PC-3 (cell line): ENCODE results near the gene NHS. TPM values are rescaled to one million over a fixed set of nuclear protein-coding genes. Genes with fewer than 3 reads are reported as not detected.

Experiments used
- ATAC-seq: fragments of 200-7000 bp; cut with Tn5 transposase; 2 replicates; pipeline ENCODE4 v1.9.1; 2020; ENCODE audit warnings: mild to moderate bottlenecking, moderate library complexity
- BruUV-seq: library from RNA; stranded (reverse); fragments of 400-500 nt; replicated peaks from 2 replicates; lab custom pipeline; 2021; lab: Mats Ljungman, UMichigan
- CTCF ChIA-PET: fragments of 300-600 bp; sonication (Branson Sonifier 250); formaldehyde crosslinking; loops from one replicate; lab custom pipeline; 2022; ENCODE audit warnings: antibody characterized with exemption; lab: Charles Lee
- POLR2A ChIA-PET: fragments of 300-600 bp; sonication (Branson Sonifier 250); formaldehyde crosslinking; loops from one replicate; lab custom pipeline; 2022; ENCODE audit warnings: antibody characterized with exemption; ENCODE audit not compliant: unreplicated experiment; lab: Charles Lee
- DNase-seq: peaks from one replicate; pipeline ENCODE4 v3.0.0-alpha.2; 2015
- H2AFZ ChIP-seq: fragments of 300-600 bp; sonication (generic); 2 replicates; pipeline ENCODE4 v1.6.0; 2016; ENCODE audit warnings: antibody characterized with exemption, low read length
- H3F3A ChIP-seq: fragments of 300-600 bp; sonication (generic); one replicate; pipeline ENCODE4 v1.6.0; 2017; ENCODE audit warnings: antibody characterized with exemption, low read length, control low read depth, mild to moderate bottlenecking; ENCODE audit not compliant: unreplicated experiment
- H3K27ac ChIP-seq: fragments of 300-600 bp; sonication (generic); 2 replicates; pipeline ENCODE4 v1.5.1; 2016; ENCODE audit warnings: mild to moderate bottlenecking, low read length
- H3K27me3 ChIP-seq: fragments of 300-600 bp; sonication (generic); 2 replicates; pipeline ENCODE4 v1.6.1; 2016; ENCODE audit warnings: low read length, mixed read lengths
- H3K36me3 ChIP-seq: fragments of 300-600 bp; sonication (generic); 2 replicates; pipeline ENCODE4 v1.6.1; 2016; ENCODE audit warnings: low read depth, mixed run types, low read length, mixed read lengths
- H3K4me1 ChIP-seq: fragments of 300-600 bp; sonication (generic); 2 replicates; pipeline ENCODE4 v1.5.1; 2016; ENCODE audit warnings: low read length; ENCODE audit not compliant: insufficient read depth
- H3K4me2 ChIP-seq: fragments of 300-600 bp; sonication (generic); 2 replicates; pipeline ENCODE4 v1.6.0; 2016; ENCODE audit warnings: low read length
- H3K4me3 ChIP-seq: fragments of 300-600 bp; sonication (generic); 2 replicates; pipeline ENCODE4 v1.5.1; 2016; ENCODE audit warnings: mild to moderate bottlenecking, low read length, mixed read lengths
- H3K79me2 ChIP-seq: fragments of 300-600 bp; sonication (generic); 2 replicates; pipeline ENCODE4 v1.6.1; 2017; ENCODE audit warnings: low read length, mixed read lengths
- H3K9ac ChIP-seq: fragments of 300-600 bp; sonication (generic); 2 replicates; pipeline ENCODE4 v1.6.0; 2016; ENCODE audit warnings: mild to moderate bottlenecking, low read length
- H3K9me2 ChIP-seq: fragments of 300-600 bp; sonication (generic); replicated peaks from 2 replicates; pipeline ENCODE4 v1.6.1; 2016; ENCODE audit warnings: mixed run types, low read length, mixed read lengths
- H3K9me3 ChIP-seq: fragments of 300-600 bp; sonication (generic); 2 replicates; pipeline ENCODE4 v1.6.1; 2016; ENCODE audit warnings: low read length, mixed read lengths
- H4K20me1 ChIP-seq: fragments of 300-600 bp; sonication (generic); 2 replicates; pipeline ENCODE4 v1.6.1; 2016; ENCODE audit warnings: low read length, mixed read lengths
- EZH2 ChIP-seq: fragments of 300-600 bp; sonication (generic); IDR thresholded peaks from one replicate; pipeline ENCODE4 v1.6.1; 2017; ENCODE audit warnings: antibody characterized with exemption, mild to moderate bottlenecking, low read length; ENCODE audit not compliant: unreplicated experiment
- EZH2phosphoT487 ChIP-seq: fragments of 300-600 bp; sonication (generic); IDR thresholded peaks from 2 replicates; pipeline ENCODE4 v1.6.1; 2018; ENCODE audit warnings: mild to moderate bottlenecking, antibody characterized with exemption, low read length, borderline replicate concordance
- intact Hi-C: fragments of 100-400 bp; cut with micrococcal nuclease; formaldehyde crosslinking; loops from 2 replicates; pipeline ENCODE4 v1.9.0; 2023
- total RNA-seq: library from RNA; depleted of rRNA; stranded (reverse); fragments of >200 nt; gene quantifications from 2 replicates; pipeline ENCODE4 v1.2.3, GENCODE V29; 2014
- TF ChIP-seq, protein P1 (sequence below): fragments of 300-600 bp; sonication (generic); conservative IDR thresholded peaks from 2 replicates; pipeline ENCODE4 v1.5.1; 2017; ENCODE audit warnings: antibody characterized with exemption, low read depth, mild to moderate bottlenecking, low read length

The NHS gene
- total RNA-seq, 1 experiment from 2014 or later = 4.9 TPM

DNA sequence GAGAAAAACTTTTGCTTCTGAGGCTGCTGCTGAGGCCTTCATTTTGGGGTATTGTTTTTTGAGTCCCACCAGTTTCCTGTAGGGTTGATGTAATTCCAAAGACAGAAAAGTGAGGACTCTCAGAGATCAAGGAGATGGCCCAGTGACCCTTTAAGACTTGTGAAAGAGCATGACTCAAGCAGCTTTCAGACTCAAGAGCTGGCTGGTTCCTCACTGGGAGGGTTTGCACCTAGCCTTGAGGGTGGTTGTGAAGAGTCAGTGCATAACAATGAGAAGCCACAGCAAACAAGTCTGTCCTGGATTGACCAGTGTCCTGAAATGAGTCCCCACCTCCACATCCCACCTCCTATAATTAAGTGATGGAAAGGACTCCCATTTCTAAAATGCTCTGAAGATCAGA is 89.2 kb downstream of the NHS start:
- no peaks in the 10 kb centered on the region for H3K27me3 ChIP-seq
- no peak overlapping the region for H3K4me2 ChIP-seq
- no peaks in the 10 kb centered on the region for H4K20me1 ChIP-seq
- H3K36me3 ChIP-seq = no peaks in the 10 kb centered on the region
- BruUV-seq = no TSS peak
- peak; percentile 26 for DNase-seq
- ATAC-seq = no peak
- H3K9me2 ChIP-seq = no peaks in the 10 kb centered on the region
- H3K27ac ChIP-seq = no peak overlapping the region
- H3K4me3 ChIP-seq = no peak overlapping the region
- H3K4me1 ChIP-seq = peaks cover 5% of the 10 kb centered on the region; the same call in 1 of the 2 replicates
- H3F3A ChIP-seq = no peaks in the 10 kb centered on the region
- ChIA-PET CTCF (no interaction called here), POLR2A (no interaction called here)
- H3K9me3 ChIP-seq = no peaks in the 10 kb centered on the region
- no peaks in the 10 kb centered on the region for H3K79me2 ChIP-seq
- H2AFZ ChIP-seq = no peak overlapping the region
- intact Hi-C loops = no loop called here
- no peak overlapping the region for H3K9ac ChIP-seq
- TF ChIP-seq EZH2phosphoT487 (no peak), EZH2 (no peak)
- TF ChIP-seq, protein P1, sequence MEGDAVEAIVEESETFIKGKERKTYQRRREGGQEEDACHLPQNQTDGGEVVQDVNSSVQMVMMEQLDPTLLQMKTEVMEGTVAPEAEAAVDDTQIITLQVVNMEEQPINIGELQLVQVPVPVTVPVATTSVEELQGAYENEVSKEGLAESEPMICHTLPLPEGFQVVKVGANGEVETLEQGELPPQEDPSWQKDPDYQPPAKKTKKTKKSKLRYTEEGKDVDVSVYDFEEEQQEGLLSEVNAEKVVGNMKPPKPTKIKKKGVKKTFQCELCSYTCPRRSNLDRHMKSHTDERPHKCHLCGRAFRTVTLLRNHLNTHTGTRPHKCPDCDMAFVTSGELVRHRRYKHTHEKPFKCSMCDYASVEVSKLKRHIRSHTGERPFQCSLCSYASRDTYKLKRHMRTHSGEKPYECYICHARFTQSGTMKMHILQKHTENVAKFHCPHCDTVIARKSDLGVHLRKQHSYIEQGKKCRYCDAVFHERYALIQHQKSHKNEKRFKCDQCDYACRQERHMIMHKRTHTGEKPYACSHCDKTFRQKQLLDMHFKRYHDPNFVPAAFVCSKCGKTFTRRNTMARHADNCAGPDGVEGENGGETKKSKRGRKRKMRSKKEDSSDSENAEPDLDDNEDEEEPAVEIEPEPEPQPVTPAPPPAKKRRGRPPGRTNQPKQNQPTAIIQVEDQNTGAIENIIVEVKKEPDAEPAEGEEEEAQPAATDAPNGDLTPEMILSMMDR = no peak

DNA sequence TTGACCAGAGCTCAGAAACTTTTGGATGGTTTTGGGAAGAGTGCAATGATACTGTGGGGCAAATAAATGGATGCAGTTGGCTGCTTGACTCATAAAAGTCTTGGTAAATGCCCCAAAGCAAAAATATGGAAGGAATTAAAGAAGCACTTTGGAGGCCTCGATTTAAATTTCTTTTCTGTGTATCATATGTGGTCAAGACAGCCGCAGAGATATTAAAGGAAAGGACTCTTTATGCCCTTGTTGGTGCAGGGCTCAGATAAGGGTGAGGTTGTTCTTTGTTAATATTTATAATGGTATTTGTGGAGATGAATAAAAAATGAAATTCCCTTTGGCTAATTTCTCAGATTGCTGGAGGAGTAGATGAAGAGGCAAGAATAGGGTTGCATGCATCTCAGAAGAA is 90.2 kb downstream of the NHS start:
- intact Hi-C loops = no loop called here
- Histone ChIP-seq H3K9me3 (no peaks in the 10 kb centered on the region), H3F3A (no peaks in the 10 kb centered on the region), H3K27ac (no peak overlapping the region), H3K9ac (no peak overlapping the region), H3K4me2 (no peak overlapping the region), H3K36me3 (no peaks in the 10 kb centered on the region), H3K4me3 (no peak overlapping the region), H4K20me1 (no peaks in the 10 kb centered on the region), H3K79me2 (no peaks in the 10 kb centered on the region), H3K27me3 (no peaks in the 10 kb centered on the region), H3K4me1 (no peaks in the 10 kb centered on the region), H2AFZ (no peak overlapping the region), H3K9me2 (no peaks in the 10 kb centered on the region)
- no peak for TF ChIP-seq EZH2phosphoT487
- TF ChIP-seq, protein P1 = no peak
- TF ChIP-seq EZH2 = no peak
- ChIA-PET CTCF (no interaction called here), POLR2A (no interaction called here)
- no peak for ATAC-seq
- DNase-seq = no peak
- no TSS peak for BruUV-seq

DNA sequence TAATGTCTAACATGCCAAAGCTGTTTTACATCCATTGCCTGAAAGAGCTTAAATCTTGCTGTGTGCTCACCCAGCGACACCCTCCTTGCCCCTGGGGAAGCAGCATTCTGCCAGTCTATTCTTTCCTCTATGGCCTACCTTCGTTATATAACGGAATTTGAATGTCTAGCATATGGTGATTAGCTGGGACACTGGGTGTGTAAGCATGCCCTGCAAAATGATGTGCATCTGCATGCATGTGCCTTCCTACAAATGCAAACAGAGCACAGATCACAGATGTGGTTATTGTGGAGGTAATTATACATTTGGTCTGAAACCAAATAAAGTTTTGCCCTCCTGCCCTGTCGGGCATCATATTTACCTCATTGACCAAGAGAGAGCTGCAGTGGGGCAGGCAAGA is 90.8 kb downstream of the NHS start:
- intact Hi-C loops = no loop called here

More for the DNA sequence above, 90.8 kb downstream of the NHS start:
- DNase-seq (no peak), ATAC-seq (no peak)
- no peaks in the 10 kb centered on the region for H3K36me3 ChIP-seq
- no peak overlapping the region for H3K27ac ChIP-seq
- H3K9me2 ChIP-seq = no peaks in the 10 kb centered on the region
- TF ChIP-seq, protein P1 = no peak
- TF ChIP-seq EZH2phosphoT487 (no peak), EZH2 (no peak)
- no peak overlapping the region for H3K9ac ChIP-seq
- no peaks in the 10 kb centered on the region for H3K79me2 ChIP-seq
- no peaks in the 10 kb centered on the region for H3K27me3 ChIP-seq
- H4K20me1 ChIP-seq = no peaks in the 10 kb centered on the region
- BruUV-seq = no TSS peak
- ChIA-PET CTCF (no interaction called here), POLR2A (no interaction called here)
- no peak overlapping the region for H2AFZ ChIP-seq
- H3K9me3 ChIP-seq = no peaks in the 10 kb centered on the region
- H3K4me3 ChIP-seq = no peak overlapping the region
- no peaks in the 10 kb centered on the region for H3F3A ChIP-seq
- no peaks in the 10 kb centered on the region for H3K4me1 ChIP-seq
- no peak overlapping the region for H3K4me2 ChIP-seq
